GM12874 (cell line): Measurements from ENCODE around the gene LAT.
A peak's percentile ranks its signal among the peaks of the same experiment; 100 is the strongest.

ENCODE experiments used
- CTCF ChIP-seq: IDR thresholded peaks from 2 replicates; pipeline ENCODE4 v1.5.1; 2011; ENCODE audit warnings: low read depth, mild to moderate bottlenecking, control low read depth, low read length, moderate library complexity; ENCODE audit not compliant: insufficient read depth

Gene LAT

GRCh38 chr16:28967156-28967555 is 17.7 kb upstream of the LAT start:
- TF ChIP-seq CTCF = no peak

GRCh38 chr16:28974007-28974436 is 10.8 kb upstream of the LAT start:
- TF ChIP-seq CTCF = peak; percentile 59

DNA sequence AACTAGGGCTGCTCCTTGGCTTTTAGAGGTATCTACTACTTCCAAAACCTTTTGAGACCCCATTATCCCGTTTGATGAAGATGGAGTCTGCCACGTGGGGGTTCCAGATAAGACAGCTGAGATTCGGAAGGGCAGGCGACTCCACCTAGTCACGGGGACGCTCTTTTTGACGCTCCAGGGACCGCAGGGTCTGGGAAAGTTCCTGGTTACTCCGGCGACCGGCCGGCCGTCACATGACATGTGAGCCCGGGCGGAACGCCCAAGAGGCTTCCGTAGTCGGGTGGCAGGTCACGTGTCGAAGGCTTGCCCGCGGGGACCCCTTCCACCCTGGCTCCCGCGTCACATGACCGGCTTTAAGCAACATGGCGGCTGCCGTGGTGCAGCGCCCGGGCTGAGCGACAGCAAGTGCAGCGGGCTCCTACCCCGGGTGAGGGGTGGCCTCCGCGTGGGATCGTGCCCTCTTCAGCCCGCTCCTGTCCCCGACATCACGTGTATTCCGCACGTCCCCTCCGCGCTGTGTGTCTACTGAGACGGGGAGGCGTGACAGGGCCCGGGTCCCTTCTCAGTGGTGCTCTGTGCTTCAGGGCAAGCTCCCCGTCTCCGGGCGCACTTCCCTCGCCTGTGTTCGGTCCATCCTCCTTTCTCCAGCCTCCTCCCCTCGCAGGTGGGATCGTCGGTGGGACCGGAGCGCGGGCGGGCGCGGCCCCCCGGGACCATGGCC is 10.3 kb upstream of the LAT start, which contains the start of gene SPNS1:
Gene SPNS1, plus strand, starts transcription at position 342 of the 721 bp plus-strand sequence. Its CDS starts 374 bp downstream, at position 716.
- TF ChIP-seq CTCF = no peak

DNA sequence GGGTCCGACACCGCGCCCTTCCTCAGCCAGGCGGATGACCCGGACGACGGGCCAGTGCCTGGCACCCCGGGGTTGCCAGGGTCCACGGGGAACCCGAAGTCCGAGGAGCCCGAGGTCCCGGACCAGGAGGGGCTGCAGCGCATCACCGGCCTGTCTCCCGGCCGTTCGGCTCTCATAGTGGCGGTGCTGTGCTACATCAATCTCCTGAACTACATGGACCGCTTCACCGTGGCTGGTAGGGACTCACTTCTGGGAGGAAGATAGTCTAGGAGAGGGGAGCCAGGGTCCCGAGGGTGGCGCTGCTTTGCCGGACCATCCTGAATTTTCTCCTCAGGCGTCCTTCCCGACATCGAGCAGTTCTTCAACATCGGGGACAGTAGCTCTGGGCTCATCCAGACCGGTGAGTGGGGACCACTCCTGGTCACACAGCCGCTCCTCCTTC is 9.7 kb upstream of the LAT start:
- TF ChIP-seq CTCF = no peak

DNA sequence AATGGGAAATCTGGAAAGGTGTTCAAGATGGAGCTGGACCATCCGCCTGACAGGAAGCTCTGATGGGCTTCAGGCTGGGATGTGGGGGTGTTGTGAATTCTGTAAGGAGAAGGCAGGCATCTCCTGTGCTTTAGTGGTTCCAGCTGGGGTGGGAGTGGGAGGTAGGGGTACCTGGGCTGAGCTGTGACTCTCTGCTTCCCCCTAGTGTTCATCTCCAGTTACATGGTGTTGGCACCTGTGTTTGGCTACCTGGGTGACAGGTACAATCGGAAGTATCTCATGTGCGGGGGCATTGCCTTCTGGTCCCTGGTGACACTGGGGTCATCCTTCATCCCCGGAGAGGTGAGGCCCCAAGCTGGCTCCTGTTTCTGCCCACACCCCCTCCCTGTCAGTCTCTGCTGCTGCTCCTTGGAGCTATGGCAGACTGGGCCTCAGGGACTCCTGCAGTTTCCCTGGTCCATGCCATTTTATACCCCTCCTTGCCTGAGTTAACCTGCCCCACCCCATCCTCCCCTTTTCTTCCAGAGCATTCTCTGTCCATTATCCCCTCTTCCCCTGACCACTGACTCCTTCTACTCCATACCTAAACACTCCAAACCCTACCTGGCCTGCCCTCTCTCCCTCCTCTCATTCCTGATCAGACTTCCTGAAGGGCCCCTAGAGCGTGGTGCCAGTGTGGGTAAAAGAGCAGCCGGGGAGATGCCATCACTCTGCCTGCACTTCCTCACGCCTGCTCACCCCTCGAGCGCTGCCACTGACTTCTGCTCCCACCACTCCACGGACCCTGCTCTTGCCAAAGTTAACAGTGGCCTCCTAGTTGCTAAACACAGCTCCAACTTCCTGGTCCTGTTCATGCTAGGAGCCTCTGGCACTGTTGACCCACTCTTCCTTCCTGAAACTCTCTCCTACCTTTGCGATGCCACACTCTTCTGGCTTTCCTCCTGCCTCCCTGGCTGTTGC is 6.9 kb upstream of the LAT start:
- TF ChIP-seq CTCF = peak; percentile 78

- TF ChIP-seq CTCF = no peak
These were observed 3.9 kb upstream of the LAT start for GRCh38 chr16:28980929-28981328.

- peak; percentile 85 for TF ChIP-seq CTCF
These were observed 3.3 kb upstream of the LAT start for GRCh38 chr16:28981517-28981916.
